Stimulated activated CD4-positive, alpha-beta T cell treated with anti-CD3 and anti-CD28 coated beads, Interleukin-12 subunit alpha, Interleukin-12 subunit beta, amount 100 ng/mL, for 4 hours (primary cell): ENCODE measurements around the gene LRRC71.

ENCODE experiments used
- DNase-seq: peaks from one replicate; pipeline ENCODE4 v3.0.0-alpha.2; 2020

LRRC71 gene

DNA sequence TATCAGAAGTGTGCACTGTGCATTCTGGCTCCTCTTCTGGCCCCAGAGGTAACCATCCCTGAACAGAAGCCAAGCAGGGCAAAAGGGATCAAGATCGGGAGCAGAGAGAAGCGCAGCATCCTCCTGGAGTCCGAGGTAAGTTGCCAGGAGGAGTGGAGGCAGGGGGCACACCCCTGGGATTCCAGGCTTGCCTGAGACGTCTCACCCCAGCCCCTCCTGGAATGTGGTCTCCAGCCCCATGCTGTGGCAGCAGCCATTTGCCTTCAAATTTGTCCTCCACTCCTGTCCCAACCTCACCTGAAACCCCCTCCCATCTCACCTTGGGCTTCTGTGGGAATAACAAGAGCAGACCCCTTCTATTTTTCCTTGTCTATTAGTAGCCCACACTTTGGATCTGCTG is 10.1 kb downstream of the LRRC71 start:
- no peak for DNase-seq

DNA sequence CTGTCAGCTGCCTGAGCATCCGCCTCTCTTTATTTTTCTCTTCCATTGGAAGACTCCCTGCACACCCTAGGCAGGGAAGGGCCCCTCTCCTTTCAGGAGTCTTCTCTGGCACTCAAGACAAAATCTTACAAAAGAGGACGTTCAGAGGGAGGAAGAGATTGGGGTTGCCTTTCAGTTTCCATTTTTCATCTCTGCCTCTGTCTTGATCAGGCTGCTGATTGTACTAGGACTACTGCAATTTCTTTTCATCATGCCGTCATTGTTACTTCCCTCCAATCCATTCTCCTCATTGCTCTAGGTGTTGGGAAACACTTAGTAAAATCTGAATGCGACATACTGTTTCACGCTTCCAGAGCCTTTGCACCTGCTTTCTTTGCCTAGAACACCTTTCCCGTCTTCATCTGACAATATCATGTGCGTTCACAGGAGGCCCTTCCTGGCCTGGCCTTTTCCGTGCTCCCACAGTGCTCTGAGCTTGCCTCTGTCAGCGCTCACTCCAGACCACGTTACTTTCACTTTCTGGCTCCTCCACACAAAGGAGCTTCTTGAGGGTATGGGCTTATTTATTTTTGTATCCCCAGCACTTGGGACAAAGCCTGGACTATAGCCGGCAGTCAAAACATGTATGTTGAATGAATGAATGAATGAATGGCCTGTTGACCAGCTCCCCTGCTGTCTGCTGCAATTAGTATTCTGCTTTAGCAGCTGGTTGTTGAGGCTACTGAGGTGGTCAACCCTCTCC is 10.9 kb downstream of the LRRC71 start:
- no peak for DNase-seq

DNA sequence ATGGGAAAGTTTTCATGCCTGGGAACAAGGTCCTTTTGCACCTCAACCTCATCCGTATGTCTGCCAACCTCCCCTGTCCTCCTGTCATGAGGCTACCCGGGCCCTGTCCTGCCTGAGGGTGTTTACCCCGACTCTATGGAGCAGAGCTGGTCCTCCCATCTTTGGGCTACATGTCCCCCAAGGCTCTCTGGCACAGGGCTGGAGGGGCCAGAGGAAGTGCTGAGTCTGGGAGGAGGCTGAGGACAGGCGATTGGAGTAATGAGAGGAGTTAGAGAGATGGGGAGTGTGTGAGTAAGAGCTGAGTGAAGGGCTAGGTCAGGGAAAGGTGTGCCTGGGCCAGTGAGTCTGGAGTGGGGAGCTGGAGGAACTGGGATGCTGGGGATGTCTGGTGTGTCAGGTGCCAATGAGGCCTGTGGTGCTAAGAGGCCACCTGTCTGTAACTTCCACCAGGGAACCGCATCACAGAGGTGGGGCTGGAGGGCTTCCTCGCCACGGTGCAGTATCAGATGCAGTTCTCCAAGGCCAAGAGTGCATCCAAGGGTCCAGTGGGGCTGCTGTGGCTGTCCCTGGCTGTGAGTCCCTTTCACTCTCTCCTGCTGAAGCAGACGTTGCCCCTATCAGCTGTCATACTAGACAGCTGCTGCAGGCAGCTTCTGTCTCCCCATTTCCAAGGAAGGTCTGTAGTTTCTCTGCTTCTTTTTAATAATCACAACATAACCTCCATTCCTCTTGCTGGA is 11.7 kb downstream of the LRRC71 start:
- DNase-seq: no peak

DNA sequence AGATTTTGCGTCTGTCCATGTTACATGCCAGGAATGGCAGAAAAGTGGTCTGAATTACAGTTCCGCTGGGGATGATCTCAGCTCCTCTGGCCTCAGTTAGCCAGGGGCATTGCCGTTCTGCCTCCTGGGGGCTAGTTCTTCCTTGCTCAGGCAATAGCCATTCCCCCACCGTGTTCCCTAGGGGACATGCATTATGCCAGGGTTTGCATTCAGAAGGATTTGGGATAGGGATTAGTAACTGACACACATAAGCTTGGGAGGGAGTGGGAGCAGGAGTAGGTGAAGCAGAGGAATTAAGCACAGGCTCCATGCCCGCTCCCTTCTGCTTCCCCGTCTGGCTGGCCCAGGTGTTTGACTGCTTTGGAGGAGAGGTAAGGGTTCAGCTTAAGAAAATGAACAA is 12.7 kb downstream of the LRRC71 start:
- DNase-seq: no peak

DNA sequence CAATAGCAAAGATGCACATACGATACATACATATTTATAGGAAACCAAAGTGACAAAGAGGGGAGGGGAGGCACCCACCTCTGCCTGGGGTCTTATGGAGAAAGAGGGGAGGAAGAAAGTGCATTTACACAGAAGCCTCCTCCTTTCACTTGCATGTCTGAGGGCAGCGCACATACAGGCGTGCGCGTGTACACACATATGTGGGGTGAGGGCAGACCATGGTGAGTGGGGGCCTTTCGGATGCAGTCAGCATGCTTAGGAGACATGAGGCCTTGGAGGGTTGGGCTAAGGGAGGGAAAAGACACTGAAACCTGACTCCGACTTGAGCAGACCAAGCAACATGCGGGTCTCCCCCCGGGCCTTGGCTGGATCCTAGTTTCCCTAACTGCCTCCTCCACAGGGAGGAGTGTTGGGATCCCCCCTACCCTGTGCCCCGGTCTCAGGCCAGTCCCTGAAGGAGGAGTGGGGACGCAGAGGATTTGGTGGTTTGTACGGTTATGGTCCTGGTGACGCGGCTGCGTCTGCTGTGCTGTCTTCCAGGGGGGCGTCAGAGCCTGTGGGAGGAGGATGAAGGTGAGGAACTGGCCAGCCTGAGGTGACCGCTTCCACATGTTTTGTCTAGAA is 15.2 kb downstream of the LRRC71 start:
- DNase-seq: no peak

DNA sequence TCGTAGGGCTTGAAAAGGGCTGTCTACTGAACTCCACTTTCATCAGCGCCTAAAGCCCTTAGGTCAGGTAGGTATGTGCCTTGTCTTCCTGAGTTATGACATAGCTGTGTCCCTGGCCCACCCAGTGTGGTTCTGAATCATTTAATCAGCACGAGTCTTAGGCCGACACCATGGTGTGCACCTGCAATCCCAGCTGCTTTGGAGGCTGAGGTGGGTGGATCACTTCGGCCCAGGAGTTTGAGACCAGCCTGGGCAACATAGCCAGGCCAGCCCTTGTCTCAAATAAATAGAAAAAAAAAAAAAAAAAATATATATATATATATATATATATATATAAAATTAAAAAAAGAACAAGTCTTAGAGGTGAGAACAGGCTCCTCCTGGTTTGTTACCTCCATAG is 15.8 kb downstream of the LRRC71 start:
- no peak for DNase-seq

DNA sequence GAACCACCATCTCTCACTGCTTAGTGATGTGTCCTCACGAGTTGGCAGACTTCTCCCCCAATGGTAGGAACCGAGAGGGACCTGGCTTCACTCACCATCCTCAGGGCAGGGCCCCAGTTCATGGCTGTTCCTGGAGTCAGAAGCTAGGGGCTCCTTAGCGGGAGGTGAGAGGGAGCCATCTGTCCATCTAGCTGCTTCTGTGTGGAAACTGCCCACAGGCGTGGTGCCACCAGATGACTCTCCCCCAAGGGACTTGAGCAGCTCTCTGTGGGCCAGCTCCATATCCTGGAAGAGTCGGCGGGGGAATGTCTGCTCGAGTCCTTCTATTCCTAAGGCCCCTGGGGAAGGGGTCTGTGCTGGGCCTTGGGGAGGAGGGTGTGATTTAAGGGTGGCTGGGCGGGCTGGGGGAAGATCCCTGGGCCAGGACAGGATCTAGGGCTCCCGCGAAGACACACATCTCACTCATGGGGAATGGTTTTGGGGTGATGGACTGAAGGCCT is 16.3 kb downstream of the LRRC71 start:
- no peak for DNase-seq

DNA sequence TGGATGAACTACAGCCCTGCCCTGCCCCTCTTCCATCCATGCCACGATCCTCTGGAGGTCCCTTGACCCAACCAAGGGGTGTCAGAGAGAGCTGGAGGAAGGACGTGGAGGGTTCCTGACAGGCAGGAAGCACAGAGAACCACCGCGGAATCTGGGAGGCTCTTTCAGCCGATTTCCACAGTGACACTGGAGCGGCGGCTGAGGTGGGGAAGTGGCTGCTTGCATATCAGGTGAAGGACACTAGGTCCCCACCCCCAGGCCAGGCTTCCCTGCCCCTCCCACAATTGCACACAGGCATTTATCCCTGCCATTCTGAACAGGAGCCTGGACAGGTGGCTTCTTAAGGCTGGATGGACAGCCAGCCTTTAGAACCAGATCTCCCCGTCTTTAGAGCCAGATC is 17.5 kb downstream of the LRRC71 start:
- DNase-seq: no peak

DNA sequence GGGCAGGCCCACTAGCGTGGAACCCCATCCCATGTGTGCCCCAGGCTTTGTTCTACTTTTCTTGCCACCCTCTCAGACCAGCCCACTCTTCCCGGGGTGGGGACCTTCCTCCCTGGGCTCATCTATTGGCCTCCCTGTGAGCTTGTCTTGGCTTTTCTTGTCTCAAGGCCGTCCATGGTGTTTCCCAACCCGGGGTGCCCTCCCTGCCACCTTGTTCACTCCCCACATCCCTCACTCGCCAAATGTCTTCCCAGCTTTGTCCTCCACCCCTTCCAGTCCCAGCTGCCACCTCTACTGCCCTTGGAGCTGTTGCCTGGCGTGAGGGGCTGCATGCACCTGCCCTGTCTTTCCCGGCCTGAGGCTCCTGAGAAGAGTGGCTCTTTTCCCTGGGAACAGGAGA is 18.4 kb downstream of the LRRC71 start:
- no peak for DNase-seq

DNA sequence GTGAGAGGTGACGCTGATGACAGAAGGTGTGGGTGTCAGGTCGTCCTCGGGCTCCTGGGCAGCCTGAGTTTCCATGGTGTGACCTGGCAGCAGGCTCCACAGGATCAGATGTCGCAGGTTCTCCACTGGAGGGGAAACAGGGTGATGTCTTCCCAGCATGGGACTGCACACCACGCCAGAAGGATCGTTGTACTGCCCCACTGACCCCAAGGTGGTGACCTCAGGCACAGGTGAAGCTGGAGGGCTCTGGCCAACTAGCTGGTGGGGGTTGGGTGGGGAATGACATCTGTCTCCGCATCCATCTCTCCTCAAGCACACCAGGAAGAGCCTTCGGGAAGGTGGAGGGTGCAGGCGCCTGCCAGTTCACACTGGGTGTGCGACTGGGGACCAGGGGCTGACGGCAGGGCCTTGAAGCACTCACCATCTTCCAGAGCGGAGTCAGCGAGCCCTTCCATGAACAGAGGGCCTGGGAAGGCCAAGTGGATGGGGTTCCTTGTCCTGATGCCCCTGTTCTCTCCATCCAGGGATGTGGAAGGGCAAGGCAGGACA is 19.4 kb downstream of the LRRC71 start:
- DNase-seq: no peak

DNA sequence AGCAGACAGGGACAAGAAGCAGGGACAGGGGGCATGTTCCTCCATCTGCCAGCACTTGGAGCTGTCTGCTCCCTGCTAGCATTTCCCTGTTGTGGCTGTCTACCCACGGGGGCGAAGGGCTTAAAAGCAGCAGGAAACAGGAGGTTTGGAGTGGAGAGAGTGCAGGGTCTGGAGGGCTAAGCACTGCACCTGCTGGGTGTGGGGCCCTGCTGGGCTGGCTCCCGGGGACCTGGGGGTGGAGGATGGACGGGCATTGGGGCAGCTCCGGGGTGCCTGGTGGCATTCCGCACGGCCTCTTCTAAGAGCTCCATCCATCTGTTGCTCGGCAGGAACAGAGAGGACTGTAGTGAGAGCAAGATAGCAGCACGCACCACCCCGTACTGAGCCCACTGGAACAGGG is 21.2 kb downstream of the LRRC71 start:
- no peak for DNase-seq

DNA sequence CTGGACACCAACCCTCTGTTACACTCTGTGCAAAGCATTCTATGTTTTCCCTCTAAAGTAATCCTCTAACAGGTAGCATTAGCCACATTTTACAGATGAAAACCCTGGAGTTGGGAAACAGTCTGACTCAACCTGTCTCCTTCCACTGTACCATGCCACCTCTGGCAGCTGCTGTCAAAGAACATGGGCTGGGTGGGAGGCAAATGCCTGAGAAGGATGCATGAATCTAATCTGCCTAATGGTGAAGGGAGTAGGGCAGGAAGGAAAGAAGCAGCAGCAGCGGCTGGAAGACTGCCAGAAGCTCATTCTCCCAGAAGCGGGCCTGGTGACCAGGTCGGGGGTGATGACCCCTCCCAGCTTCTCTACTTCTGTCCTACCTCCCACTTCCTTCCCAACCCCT is 21.7 kb downstream of the LRRC71 start:
- DNase-seq: no peak

DNA sequence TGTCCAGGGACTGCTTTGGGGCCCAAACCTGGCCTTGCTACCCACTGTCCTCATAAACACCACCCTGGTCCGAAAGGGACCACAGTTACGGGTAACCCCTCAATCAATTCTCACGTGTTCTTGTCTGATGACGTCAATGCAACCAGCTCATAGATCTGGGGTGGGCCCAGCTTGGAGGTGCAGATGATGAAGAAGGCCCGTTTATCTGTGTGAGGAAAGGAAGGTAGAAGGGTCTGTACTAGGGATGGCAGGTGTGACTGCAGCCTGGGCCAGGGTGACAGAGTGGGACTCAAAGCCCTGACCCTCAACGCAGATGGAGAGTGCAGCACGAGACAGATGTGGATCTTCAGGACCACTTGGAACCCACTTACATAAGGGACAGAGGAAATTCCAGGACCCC is 22.1 kb downstream of the LRRC71 start:
- no peak for DNase-seq

DNA sequence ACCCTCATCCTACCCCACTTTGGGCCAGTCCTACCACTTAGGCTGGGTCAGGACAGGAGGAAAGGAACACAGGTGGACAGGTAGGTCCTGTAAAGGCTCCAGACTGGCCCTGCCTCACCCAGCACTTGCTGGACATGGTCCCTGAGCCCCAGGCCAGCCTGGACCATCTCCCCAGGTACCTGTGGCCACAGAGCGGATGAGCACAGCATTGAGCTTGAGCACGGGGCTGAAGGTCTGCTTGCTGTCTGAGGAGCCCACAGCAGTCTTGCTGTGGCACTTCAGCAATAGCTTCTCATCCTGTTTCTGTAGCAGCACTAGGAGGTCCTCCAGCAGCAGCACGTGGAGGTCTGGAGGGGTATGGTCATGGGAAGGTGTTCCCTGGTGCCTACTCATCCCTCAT is 23.3 kb downstream of the LRRC71 start:
- no peak for DNase-seq

DNA sequence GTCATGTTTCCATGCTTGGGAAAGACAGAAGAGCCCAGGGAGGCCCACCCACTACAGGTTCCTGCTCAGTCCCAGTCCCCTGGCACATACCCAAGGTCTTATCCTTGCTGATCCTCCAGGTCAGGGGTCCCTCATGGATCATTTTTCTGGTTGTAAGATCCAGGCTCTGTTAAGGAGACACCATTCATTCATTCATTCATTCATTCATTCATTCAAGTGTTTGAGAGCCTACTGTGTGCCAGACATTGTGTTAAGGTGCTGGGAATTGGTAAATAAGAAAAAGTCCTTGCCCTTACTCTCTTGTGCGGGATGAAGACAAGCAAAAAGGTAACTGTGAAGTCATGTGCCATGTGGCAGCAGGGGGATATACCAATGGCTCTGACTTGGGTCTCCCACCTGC is 23.8 kb downstream of the LRRC71 start:
- no peak for DNase-seq

DNA sequence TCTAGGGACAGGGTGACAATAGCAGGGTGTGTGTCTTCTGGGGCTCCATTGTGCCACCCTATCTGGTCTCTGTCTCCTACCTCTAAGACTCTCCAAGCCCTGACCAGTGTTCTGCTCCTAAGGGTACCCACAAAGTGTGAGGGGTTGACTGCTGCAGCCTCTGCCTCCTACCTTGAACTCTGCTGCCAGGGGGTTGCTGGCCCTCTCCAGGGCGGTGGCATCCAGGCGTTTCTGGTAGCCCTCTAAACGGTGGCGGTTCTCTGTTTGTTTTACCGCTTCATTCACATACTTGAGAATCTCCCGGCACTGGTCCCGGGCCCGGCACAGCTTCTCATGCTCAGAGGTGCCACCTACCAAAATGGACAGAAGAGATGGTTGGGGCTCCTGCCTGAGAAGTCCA is 24.4 kb downstream of the LRRC71 start:
- DNase-seq: no peak

DNA sequence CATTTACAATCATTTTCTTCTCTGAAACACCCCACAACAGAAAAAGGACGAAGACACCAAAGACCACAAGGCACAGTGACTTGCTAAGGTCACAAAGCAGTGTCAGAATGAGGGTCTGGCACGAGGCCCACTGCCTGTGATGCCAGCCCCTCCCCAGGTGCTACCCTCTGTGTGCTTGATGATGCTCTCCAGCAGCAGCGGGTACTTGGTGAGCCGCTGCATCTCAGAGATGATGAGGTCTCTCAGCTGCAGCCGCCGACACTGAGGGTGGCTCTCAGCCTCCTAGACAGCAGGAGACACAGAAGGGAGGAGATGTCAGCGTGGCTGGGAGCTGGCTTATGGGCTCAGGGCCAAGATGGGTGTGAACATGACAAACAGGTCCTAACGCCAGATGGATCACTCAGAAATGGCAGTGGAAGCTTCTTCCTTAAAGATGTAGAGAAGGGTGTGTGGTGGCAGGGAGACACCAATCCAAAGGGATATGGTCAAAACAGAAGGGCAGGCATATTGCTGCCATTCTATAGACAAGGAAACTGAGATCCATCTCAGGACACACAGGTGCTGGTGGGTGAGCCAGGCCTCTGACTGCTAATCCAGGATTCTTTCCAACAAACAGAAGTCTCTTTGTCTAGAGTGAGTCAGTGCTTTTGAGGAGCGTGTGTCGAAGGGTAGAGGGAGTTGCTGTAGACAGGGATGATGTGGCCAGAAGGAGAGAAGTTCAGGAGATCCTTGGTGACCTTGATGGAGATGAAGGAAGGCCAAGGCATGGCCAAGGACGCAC is 25.6 kb downstream of the LRRC71 start:
- no peak for DNase-seq

DNA sequence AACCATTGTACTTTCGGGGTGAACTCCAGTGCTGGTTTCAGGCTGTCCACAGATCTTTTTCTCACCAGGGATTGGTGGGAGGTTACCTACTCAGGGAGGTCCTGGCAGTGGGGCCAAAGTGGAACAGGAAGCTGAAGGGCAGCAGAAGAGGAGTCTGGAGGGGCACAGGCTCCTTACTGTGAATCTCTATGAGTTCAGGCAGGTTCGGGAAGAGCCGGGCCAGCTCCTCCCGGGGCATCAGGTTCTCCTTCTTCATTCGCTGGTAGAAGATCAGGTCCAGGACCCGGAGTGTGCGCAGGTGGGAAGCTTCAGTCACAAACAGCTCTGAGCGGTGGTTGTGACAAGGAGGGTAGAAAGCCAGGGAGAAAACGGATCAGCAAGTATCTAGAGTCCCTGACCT is 26.7 kb downstream of the LRRC71 start:
- DNase-seq: no peak

DNA sequence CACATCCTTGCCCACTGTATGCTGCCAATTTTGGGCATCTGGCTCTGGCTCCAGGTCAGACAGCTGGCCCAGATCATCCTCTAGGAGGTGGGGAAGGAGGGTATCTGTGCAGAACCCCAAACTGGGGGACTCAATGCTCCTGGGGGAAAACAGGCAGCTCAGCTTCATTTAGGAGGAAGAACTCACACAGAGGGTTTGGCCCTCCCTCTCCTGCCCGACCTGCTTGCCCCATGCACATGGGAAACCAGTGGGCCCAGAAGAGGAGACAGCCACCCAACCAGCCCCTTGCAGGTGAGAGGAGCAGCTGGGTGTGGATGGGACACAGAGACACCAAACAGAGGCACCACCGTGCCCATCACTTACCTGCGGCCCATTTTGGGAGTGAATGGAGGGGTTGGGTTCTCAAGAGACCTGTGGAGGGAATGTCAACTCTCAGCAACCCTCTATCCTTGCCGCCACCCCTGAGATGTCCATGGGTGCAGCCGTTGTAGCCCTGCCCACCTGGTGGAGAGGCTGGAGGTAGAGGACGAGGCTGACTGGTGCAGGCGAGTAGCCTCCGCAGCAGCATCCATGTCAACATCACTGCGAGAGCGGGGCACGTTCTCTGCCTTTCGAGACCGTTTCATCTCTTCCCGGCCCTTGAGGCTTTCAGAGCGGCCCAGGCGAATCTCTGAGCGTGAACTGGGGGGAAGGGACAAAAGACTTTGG is 27.5 kb downstream of the LRRC71 start:
- no peak for DNase-seq

DNA sequence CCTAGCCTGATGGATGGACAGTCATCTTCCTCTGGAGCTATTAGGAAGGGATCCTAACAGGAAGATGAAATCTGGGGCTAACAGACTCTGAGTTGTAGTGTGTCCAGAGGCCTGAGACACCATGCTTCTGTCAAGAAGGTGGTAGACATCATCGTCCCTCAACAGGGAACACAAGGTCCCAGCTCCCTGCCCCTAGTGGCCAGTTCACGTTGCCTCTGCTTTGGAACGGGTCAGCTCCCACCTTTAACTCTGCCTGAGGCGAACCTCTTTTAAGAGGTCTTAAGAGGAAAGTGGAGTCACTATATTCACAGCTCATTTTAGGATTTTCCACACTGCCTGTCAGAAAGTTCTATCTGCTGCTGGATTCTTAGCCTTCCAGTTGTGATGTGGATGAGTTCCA is 28.3 kb downstream of the LRRC71 start:
- no peak for DNase-seq

DNA sequence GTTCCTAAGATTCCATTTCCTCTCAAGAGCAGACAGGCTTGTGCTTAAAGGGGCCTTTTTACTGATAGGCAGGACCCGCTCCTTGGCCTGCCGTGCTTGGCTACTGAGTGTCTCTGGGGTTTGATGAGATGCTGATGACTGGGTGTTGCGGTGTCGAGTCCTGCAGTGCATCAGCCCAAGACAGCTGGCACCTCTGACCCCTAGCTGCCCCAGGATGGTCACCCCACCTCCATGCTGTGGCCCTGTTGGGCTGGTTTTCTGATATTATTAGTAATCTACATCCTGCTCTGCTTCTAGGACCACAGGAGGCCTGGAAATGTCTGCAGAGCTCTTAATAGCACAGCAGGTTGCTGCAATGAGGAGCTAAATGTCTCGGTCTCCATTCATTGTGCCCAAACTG is 28.7 kb downstream of the LRRC71 start:
- DNase-seq: no peak

DNA sequence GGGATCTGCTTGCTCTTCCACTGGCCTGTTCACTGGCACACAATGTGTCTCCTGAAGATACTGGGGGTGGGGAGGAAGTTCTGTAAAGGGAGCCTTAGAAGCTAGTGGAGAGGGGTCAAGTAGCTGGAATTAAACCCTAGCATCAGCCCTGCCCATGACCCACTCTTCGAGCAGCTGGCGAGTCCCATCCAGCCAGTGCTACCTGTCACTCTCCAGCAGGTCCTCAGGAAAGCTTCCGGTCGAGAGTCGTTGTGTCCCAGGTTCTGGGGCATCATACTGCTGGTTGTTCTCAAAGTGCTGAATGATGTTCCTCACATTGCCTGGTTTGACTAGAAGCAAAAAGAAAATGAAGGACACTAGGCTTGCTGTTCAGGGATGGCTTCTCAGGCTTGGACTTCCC is 30.9 kb downstream of the LRRC71 start:
- DNase-seq: no peak
